ENCODE results near the gene AANAT. TPM values are rescaled to one million over a fixed set of nuclear protein-coding genes. Genes with fewer than 3 reads are reported as not detected.

The AANAT gene
- total RNA-seq, 1 donor from 2014 or later = 0.18 TPM

DNA sequence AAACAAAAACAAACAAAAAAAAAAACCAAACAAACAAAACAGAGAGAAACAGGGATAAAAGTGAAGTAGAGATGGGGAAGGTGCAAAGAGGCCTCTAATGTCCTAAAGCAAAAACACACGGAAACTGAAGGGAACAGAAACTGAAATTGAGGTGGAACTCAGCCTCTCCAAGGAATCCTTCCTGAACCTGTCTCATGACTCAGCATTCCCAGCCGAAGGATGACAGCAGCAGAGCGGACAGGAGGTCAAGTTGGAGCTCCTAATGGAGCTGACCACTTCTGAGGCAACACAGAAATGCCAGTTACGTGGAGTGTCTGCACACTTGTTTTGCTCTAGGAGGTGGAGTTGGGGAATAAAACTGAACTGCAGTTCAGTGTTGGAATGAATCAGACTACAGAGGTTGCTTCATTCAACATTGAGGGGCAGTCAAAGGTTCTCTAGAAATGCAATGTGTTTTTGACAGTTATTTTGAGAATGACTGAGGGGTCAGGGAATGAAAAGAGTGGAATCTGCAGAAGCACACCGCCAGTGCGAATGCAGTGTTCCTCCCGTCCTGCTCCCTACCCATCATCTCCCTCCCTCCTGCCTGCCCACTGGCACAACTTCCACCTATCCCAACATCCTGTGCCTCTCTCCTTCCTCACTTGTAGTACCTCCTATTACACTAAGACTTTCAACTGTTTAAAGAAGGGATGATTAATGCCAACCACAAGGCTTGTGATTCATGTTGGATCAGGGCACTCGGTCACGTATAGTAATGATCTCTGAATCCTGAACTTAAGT, 20.8 kb upstream of the AANAT start:
- peaks cover 82% of the 10 kb centered on the region for H3K4me1 Mint-ChIP-seq (ENCODE audit: low read depth)
- H3K9me3 Mint-ChIP-seq = no peaks in the 10 kb centered on the region
- no peak for DNase-seq (ENCODE audit: low spot score)
- peaks cover 12% of the 10 kb centered on the region for H3K36me3 Mint-ChIP-seq (ENCODE audit: low read depth)
- intact Hi-C loops (cut with micrococcal nuclease) = no loop called here
- H3K27me3 Mint-ChIP-seq (ENCODE audit: low read depth) = no peaks in the 10 kb centered on the region
- peak overlapping the region; percentile 59 for H3K27ac Mint-ChIP-seq
- H3K4me3 Mint-ChIP-seq (ENCODE audit: low read depth) = no peak overlapping the region

DNA sequence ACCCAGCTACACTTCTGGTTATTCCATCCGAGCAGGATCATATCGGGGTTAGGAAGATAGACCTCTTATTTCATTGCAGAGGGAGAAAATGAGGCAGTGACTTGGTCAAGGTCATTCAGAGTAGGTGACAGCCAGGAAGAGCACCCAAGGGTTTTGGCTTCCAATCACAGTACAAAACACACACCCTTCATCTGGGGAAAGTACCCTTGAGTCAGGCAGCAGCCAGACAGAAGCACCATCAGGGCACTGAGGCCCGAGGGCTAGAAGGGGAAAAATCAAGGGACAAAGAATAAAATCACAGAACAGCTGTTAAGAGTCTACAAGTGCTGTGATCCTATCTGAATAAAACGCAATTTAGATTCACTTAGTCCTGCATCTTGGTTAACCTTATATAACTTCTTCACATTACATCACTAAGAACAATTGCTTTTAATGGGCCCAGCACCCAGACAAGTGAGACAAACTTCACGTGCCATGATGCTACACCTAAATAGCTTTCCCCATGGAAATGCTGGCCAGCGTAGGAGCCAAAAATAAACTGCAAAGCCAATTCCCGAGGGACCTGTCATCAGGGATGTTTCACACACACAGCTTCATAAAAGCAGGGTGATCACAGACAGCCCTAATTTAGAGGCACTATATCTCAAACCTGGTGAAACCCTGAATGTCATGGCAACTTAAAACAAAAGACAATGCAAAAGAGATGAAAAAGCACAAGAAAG, 19.3 kb upstream of the AANAT start:
- Mint-ChIP-seq H3K9me3 (no peaks in the 10 kb centered on the region), H3K27ac (peak overlapping the region; percentile 44), H3K4me1 (ENCODE audit: low read depth) (peaks cover 69% of the 10 kb centered on the region), H3K27me3 (ENCODE audit: low read depth) (no peaks in the 10 kb centered on the region), H3K4me3 (ENCODE audit: low read depth) (no peak overlapping the region), H3K36me3 (ENCODE audit: low read depth) (peaks cover 12% of the 10 kb centered on the region)
- DNase-seq (ENCODE audit: low spot score) = no peak
- intact Hi-C loops (cut with micrococcal nuclease) = no loop called here

GRCh38 chr17:76449126-76449525, 18.3 kb upstream of the AANAT start:
- intact Hi-C loops (cut with micrococcal nuclease) = no loop called here
- H3K27me3 Mint-ChIP-seq (ENCODE audit: low read depth) = no peaks in the 10 kb centered on the region
- peaks cover 9% of the 10 kb centered on the region for H3K36me3 Mint-ChIP-seq (ENCODE audit: low read depth)
- H3K4me3 Mint-ChIP-seq (ENCODE audit: low read depth) = no peak overlapping the region
- H3K27ac Mint-ChIP-seq = peak overlapping the region; percentile 7
- peaks cover 68% of the 10 kb centered on the region for H3K4me1 Mint-ChIP-seq (ENCODE audit: low read depth)
- no peaks in the 10 kb centered on the region for H3K9me3 Mint-ChIP-seq
- DNase-seq (ENCODE audit: low spot score) = no peak

DNA sequence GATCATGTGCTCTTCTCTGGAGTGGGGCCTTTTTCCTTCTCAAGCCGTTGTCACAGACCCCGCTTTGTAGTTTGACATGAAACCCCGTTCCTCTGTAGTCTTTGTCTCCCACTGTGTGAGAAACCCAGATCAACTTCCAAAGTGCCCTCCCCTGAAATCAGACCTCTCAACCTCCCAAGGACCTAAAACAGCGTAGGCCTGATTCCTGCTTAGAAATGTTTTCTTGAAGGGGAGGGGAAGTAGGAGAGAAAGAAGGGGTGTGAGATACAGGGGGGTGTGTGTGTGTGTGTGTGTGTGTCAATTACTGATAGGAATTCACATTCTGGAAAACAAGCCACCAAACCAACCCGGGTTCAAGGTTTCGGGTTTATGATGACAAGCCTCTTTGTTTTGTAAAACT, 15.9 kb upstream of the AANAT start:
- Mint-ChIP-seq H3K9me3 (no peaks in the 10 kb centered on the region), H3K27ac (no peak overlapping the region), H3K36me3 (ENCODE audit: low read depth) (peaks cover 9% of the 10 kb centered on the region), H3K4me3 (ENCODE audit: low read depth) (peak overlapping the region; percentile 85), H3K27me3 (ENCODE audit: low read depth) (no peaks in the 10 kb centered on the region), H3K4me1 (ENCODE audit: low read depth) (peaks cover 45% of the 10 kb centered on the region)
- no peak for DNase-seq (ENCODE audit: low spot score)
- intact Hi-C loops (cut with micrococcal nuclease) = loop anchor here (5.0 kb wide), 2 partner anchors 44 to 106 kb away; no protein-coding TSS in a partner anchor

DNA sequence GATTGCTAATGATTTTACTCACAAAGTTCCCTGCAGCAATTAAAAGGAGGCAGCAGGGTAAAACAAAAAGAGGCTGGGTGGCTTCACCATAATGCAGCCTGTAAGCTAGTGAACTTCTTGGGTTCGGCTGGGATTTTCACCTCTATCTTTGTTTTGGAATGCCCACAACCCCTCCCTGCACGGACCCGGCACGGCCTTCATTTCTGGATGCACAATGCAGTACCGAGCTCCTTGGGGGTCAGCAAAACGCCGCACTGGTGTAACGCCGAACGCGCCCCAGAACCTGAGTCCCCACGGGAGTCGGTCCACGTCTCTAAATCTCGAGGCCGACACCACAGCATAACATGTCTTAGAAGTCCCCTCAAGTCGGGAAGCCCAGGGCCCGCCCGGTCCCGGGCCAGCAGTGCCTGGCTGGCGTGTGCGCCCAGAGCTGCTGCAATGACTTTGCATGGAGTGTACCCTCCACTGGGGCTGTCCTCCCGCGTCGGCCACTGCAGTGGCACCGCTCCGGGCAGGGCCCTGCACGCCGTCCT, 15.2 kb upstream of the AANAT start:
- H3K9me3 Mint-ChIP-seq = no peaks in the 10 kb centered on the region
- H3K36me3 Mint-ChIP-seq (ENCODE audit: low read depth) = peaks cover 9% of the 10 kb centered on the region
- no peak overlapping the region for H3K27ac Mint-ChIP-seq
- intact Hi-C loops (cut with micrococcal nuclease) = loop anchor here (2.0 to 5.0 kb wide), 3 partner anchors 45 to 105 kb away; partner anchors contain the start of gene SPHK1
- H3K4me1 Mint-ChIP-seq (ENCODE audit: low read depth) = peaks cover 38% of the 10 kb centered on the region
- H3K27me3 Mint-ChIP-seq (ENCODE audit: low read depth) = no peaks in the 10 kb centered on the region
- no peak for DNase-seq (ENCODE audit: low spot score)
- peak overlapping the region; percentile 85 for H3K4me3 Mint-ChIP-seq (ENCODE audit: low read depth)

DNA sequence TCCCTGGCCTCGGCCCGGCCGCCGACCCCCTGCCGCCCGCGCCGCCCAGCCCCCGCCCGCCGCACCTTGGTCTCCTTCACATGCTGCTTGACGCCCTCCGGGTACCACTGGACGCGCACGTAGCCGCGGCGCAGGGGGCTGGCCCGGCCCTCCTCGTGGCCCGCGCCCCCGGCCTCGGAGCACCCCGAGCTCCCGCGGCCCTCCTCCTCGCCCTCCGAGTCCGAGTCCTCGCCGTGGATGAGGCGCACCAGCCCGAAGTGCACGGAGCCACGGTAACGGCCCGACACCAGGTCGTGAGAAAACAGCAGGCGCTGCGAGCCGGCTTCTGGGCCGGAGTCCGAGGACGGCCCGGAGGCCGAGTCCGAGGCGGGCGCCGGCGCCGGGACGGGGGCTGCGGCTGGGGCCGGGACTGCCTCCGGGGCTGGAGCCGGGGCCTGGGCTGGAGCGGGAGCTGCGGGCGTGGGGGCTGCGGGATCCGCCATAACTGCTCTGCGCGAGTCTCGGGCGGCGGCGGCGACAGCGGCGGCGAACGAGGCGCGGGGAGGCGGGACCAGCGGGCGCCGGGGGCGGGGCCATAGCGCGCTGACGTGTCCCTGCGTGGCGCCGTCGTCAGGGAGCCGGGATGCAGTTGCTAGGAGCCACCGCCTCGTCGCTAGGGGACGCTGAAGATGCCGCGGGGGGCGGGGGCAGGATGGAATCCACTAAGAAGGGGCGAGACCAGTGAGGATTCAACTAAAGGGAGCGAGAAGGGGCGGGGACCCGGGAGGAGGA, 14.6 kb upstream of the AANAT start, which contains the start of gene UBE2O:
TSS of gene UBE2O (minus strand) at position 493 of the 771 bp plus-strand sequence. CDS start at position 482, 11 bp downstream.
- Mint-ChIP-seq H3K9me3 (no peaks in the 10 kb centered on the region), H3K4me3 (ENCODE audit: low read depth) (peak within 1 kb of the TSS; percentile 85), H3K4me1 (ENCODE audit: low read depth) (peaks cover 31% of the 10 kb centered on the region), H3K27me3 (ENCODE audit: low read depth) (peaks cover 4% of the 10 kb centered on the region), H3K27ac (peak within 1 kb of the TSS; percentile 47), H3K36me3 (ENCODE audit: low read depth) (peaks cover 9% of the 10 kb centered on the region)
- DNase-seq (ENCODE audit: low spot score) = peak; percentile 93
- intact Hi-C loops (cut with micrococcal nuclease) = loop anchor here (2.0 to 5.0 kb wide), 3 partner anchors 46 to 104 kb away; partner anchors contain the start of gene SPHK1

GRCh38 chr17:76453431-76453743, 14.0 kb upstream of the AANAT start:
- H3K27me3 Mint-ChIP-seq (ENCODE audit: low read depth) = peaks cover 4% of the 10 kb centered on the region
- intact Hi-C loops (cut with micrococcal nuclease) = loop anchor here (2.0 to 5.0 kb wide), 3 partner anchors 46 to 104 kb away; partner anchors contain the start of gene SPHK1
- peak overlapping the region; percentile 65 for H3K4me3 Mint-ChIP-seq (ENCODE audit: low read depth)
- DNase-seq (ENCODE audit: low spot score) = no peak
- H3K4me1 Mint-ChIP-seq (ENCODE audit: low read depth) = peaks cover 26% of the 10 kb centered on the region
- peaks cover 9% of the 10 kb centered on the region for H3K36me3 Mint-ChIP-seq (ENCODE audit: low read depth)
- H3K27ac Mint-ChIP-seq = peak overlapping the region; percentile 47
- no peaks in the 10 kb centered on the region for H3K9me3 Mint-ChIP-seq

DNA sequence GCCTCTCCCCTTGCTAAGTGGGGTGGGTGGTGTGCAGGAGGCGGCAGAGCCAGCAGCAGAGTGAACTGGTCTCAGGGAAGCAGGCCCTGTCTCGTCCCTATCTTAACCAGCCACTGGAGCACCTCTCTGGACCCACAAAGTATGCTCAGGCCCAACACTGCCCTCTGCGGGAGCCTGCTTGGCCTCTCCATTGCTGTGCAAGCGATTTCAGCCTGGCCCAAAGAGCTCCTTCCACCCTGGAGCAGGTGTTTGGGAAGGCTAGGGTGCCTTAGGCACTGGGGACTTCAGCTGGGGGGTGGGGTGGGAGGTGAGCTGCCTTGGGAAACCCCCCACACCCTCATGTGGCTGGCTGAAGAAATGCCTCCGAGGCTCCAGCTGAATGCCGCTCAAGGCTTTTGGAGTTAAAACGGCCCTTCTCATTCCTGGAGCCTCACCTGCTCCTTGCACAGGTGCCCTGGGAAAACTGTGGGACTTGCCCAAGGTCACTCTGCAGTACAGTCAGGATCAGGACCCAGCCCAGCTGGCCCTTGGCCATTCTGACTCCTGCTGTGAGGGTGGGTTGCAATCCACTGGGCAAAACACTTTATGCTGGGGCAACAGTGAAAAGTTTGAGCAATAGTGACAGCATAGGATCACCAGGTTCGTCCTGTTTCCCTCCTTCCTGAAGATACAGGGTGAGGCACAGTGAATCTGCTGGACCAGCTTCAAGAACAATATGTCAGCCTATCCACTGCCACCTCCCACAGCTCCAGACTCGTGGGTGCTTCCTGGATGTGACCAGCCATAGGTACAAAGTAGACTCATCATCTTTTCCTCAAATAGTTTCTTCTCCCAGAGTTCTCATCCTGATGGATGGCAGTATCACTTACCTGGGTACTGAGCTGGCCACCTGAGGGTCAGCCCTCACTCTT, 8.6 kb upstream of the AANAT start:
- Mint-ChIP-seq H3K27ac (no peak overlapping the region), H3K4me1 (ENCODE audit: low read depth) (no peaks in the 10 kb centered on the region), H3K4me3 (ENCODE audit: low read depth) (no peak overlapping the region), H3K27me3 (ENCODE audit: low read depth) (peaks cover 4% of the 10 kb centered on the region), H3K9me3 (no peaks in the 10 kb centered on the region), H3K36me3 (ENCODE audit: low read depth) (no peaks in the 10 kb centered on the region)
- DNase-seq (ENCODE audit: low spot score) = no peak
- intact Hi-C loops (cut with micrococcal nuclease) = no loop called here

GRCh38 chr17:76459674-76460073, 7.7 kb upstream of the AANAT start:
- H3K4me3 Mint-ChIP-seq (ENCODE audit: low read depth) = no peak overlapping the region
- intact Hi-C loops (cut with micrococcal nuclease) = no loop called here
- DNase-seq (ENCODE audit: low spot score) = no peak
- H3K27me3 Mint-ChIP-seq (ENCODE audit: low read depth) = peaks cover 6% of the 10 kb centered on the region
- no peaks in the 10 kb centered on the region for H3K9me3 Mint-ChIP-seq
- H3K4me1 Mint-ChIP-seq (ENCODE audit: low read depth) = no peaks in the 10 kb centered on the region
- no peaks in the 10 kb centered on the region for H3K36me3 Mint-ChIP-seq (ENCODE audit: low read depth)
- H3K27ac Mint-ChIP-seq = no peak overlapping the region

DNA sequence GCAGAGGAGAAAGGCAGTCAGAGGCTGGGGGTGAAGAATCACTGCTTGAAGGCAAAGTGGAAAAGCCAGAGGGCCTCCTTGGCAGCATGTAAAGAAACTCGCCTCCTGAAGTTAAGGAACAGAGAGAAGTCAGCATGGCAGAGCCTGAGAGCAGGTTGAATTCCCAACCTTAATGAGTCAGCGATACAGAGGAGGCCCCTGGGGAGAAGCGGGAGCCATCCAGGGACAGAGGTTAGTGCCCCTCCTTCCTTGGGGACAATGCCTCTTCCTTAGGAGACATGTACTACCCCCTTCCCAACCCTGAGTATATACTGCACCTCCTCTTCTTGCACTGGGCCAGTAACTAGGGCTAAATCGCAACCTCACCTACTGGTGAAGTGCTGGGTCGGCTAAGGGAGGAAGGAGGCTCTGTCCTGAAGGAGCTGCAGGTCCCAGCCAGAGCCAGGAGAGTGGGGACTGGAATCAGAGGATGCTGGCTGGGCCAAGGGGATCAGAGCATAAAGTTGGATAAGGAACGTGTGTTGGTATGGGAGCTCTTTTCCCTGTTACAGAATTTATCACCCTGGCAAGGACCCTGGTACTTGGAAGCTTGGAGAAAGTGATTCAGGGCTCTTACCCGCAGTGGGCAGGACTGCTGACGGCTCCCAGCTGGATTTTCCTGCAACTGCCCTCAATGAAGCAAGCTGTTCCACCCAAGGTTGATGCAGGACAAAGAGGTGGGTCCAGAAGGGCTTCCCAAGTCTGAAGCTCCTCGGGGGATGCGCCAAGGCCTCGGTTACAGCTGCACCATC, 5.4 kb upstream of the AANAT start:
- H3K4me1 Mint-ChIP-seq (ENCODE audit: low read depth) = peaks cover 2% of the 10 kb centered on the region
- H3K27me3 Mint-ChIP-seq (ENCODE audit: low read depth) = peaks cover 6% of the 10 kb centered on the region
- no peaks in the 10 kb centered on the region for H3K36me3 Mint-ChIP-seq (ENCODE audit: low read depth)
- intact Hi-C loops (cut with micrococcal nuclease) = no loop called here
- DNase-seq (ENCODE audit: low spot score) = no peak
- no peaks in the 10 kb centered on the region for H3K9me3 Mint-ChIP-seq
- H3K27ac Mint-ChIP-seq = no peak overlapping the region
- no peak overlapping the region for H3K4me3 Mint-ChIP-seq (ENCODE audit: low read depth)

GRCh38 chr17:76462556-76463290, 4.7 kb upstream of the AANAT start:
- Mint-ChIP-seq H3K4me1 (ENCODE audit: low read depth) (peaks cover 2% of the 10 kb centered on the region), H3K27ac (no peak overlapping the region), H3K27me3 (ENCODE audit: low read depth) (peaks cover 2% of the 10 kb centered on the region), H3K9me3 (no peaks in the 10 kb centered on the region), H3K4me3 (ENCODE audit: low read depth) (no peak overlapping the region), H3K36me3 (ENCODE audit: low read depth) (no peaks in the 10 kb centered on the region)
- no peak for DNase-seq (ENCODE audit: low spot score)
- intact Hi-C loops (cut with micrococcal nuclease) = no loop called here

Data from activated T-helper 2 cell treated with anti-CD3 and anti-CD28 coated beads, Interferon-gamma antibody, Interleukin-2, Interleukin-4, amounts not matched to agents 10 μg/mL and 5 μg/mL and 100 μg/mL, durations not matched to agents 14 hours and 24 hours and 36 hours (primary cell).